H1 (cell line): ENCODE results near the gene DMPK. TPM values are rescaled to one million over a fixed set of nuclear protein-coding genes. Genes with fewer than 3 reads are reported as not detected.

Experiments used
- JUND ChIP-seq: IDR thresholded peaks from 2 replicates; pipeline ENCODE4 v1.6.1; 2011; ENCODE audit warnings: mild to moderate bottlenecking, improper control_type of control experiment, low read length
- KDM5A ChIP-seq: fragments of 200-600 bp; IDR thresholded peaks from 2 replicates; pipeline ENCODE4 v1.7.1; 2012; ENCODE audit warnings: mild to moderate bottlenecking, low read length, inconsistent platforms, mixed read lengths
- MAX ChIP-seq: IDR thresholded peaks from 2 replicates; pipeline ENCODE4 v1.6.1; 2012; ENCODE audit warnings: inconsistent platforms
- POLR2A ChIP-seq, 2 experiments: IDR thresholded peaks; 1 replicate in 1 of 2; 2 replicates in 1 of 2; pipeline ENCODE4 v1.6.1; 2011; ENCODE audit warnings: low read depth in 2 of 2, low read length in 2 of 2, mild to moderate bottlenecking in 2 of 2; ENCODE audit errors: control extremely low read depth in 1 of 2
- SAP30 ChIP-seq: fragments of 300-600 bp; sonication (generic); IDR thresholded peaks from 2 replicates; pipeline ENCODE4 v1.7.1; 2012; ENCODE audit warnings: low read length, moderate library complexity, mild to moderate bottlenecking, inconsistent platforms; ENCODE audit not compliant: insufficient read depth, insufficient replicate concordance
- SP4 ChIP-seq: IDR thresholded peaks from 2 replicates; pipeline ENCODE4 v1.6.1; 2012; ENCODE audit warnings: low read length, inconsistent platforms
- TAF1 ChIP-seq: IDR thresholded peaks from 2 replicates; pipeline ENCODE4 v1.6.1; 2011; ENCODE audit warnings: mild to moderate bottlenecking, low read depth, low read length
- polyA plus RNA-seq, 7 experiments: library from polyadenylated mRNA; depleted of rRNA in 3 of 7; stranded (reverse) in 5 of 7; unstranded in 2 of 7; fragments of >200 nt in 5 of 7; fragments of 200-250 nt in 2 of 7; gene quantifications; 1 replicate in 5 of 7; 2 replicates in 1 of 7; 4 replicates in 1 of 7; pipeline versions ENCODE4 v1.2.1 to v1.2.3, GENCODE V29; 2011 to 2013; ENCODE audit warnings: missing spikeins in 2 of 7, mixed read lengths in 2 of 7
- total RNA-seq: library from RNA; stranded (reverse); fragmentation: NEBNext Ultra II Directional; extraction: Animal tissue kit (Norgen Biotek cat#: 25700); gene quantifications from 2 replicates; pipeline ENCODE4 v1.2.1, GENCODE V29; 2021
- TF ChIP-seq, protein P1 (sequence below): IDR thresholded peaks from 2 replicates; pipeline ENCODE4 v1.6.1; 2011; ENCODE audit warnings: low read length, improper control_type of control experiment

The DMPK gene
- total and polyA plus RNA-seq, 2 of the 8 experiments (the other 6 are each of a cell fraction or from before 2014, with no cell fraction given): 13.7 to 27.4 TPM

- no peak for TF ChIP-seq KDM5A
- TF ChIP-seq MAX: no peak
- no peak for TF ChIP-seq JUND
- TF ChIP-seq SP4: no peak
- TF ChIP-seq, protein P1, sequence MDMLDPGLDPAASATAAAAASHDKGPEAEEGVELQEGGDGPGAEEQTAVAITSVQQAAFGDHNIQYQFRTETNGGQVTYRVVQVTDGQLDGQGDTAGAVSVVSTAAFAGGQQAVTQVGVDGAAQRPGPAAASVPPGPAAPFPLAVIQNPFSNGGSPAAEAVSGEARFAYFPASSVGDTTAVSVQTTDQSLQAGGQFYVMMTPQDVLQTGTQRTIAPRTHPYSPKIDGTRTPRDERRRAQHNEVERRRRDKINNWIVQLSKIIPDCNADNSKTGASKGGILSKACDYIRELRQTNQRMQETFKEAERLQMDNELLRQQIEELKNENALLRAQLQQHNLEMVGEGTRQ: no peak
- no peak for TF ChIP-seq POLR2A (IDR thresholded peaks at IDR 0.05; ENCODE audit: control extremely low read depth in 1 of 2, low read depth in 2 of 2, low read length in 2 of 2)
- TF ChIP-seq SAP30: no peak
- no peak for TF ChIP-seq TAF1
Measured at GRCh38 chr19:45778010-45778661, 4.2 kb downstream of the DMPK start (continued).
